DOHH2 (cell line): ENCODE measurements around the gene SLC25A11.
"Not testable (repeated sequence)": the region's sequence is repeated elsewhere in the genome, so short reads cannot be mapped to it uniquely, and the experiment has no call there.

Experiments
- H3F3A ChIP-seq: fragments of 200-600 bp; sonication (generic), shearing (Covaris generic); 2 replicates; pipeline ENCODE4 v1.6.0; 2016; ENCODE audit warnings: antibody characterized with exemption, mild to moderate bottlenecking; ENCODE audit not compliant: control insufficient read depth, insufficient read depth
- H3K27ac ChIP-seq: fragments of 200-600 bp; sonication (generic); 2 replicates; pipeline ENCODE4 v1.5.1; 2014; ENCODE audit warnings: low read depth, mild to moderate bottlenecking, low read length, moderate library complexity
- H3K27me3 ChIP-seq: fragments of 200-600 bp; sonication (generic); 2 replicates; pipeline ENCODE4 v1.6.1; 2014; ENCODE audit warnings: mild to moderate bottlenecking, low read length, mixed read lengths; ENCODE audit not compliant: control insufficient read depth
- H3K36me3 ChIP-seq: fragments of 200-600 bp; sonication (generic); 2 replicates; pipeline ENCODE4 v1.6.1; 2014; ENCODE audit warnings: mild to moderate bottlenecking, low read length, moderate library complexity, mixed read lengths; ENCODE audit not compliant: control insufficient read depth
- H3K4me1 ChIP-seq: fragments of 200-600 bp; sonication (generic); 2 replicates; pipeline ENCODE4 v1.6.1; 2014; ENCODE audit warnings: mild to moderate bottlenecking, low read length, mixed read lengths; ENCODE audit not compliant: control insufficient read depth
- H3K4me2 ChIP-seq: fragments of 200-600 bp; sonication (generic); 2 replicates; pipeline ENCODE4 v1.6.0; 2014; ENCODE audit warnings: mild to moderate bottlenecking, low read length, moderate library complexity
- H3K4me3 ChIP-seq: fragments of 200-600 bp; sonication (generic); 2 replicates; pipeline ENCODE4 v1.5.1; 2014; ENCODE audit warnings: mild to moderate bottlenecking, low read length, mixed read lengths
- H3K79me2 ChIP-seq: fragments of 200-600 bp; sonication (generic); 2 replicates; pipeline ENCODE4 v1.6.1; 2014; ENCODE audit warnings: mild to moderate bottlenecking, low read length, mixed read lengths; ENCODE audit not compliant: control insufficient read depth
- H3K9me2 ChIP-seq: fragments of 200-600 bp; sonication (generic); replicated peaks from 2 replicates; pipeline ENCODE4 v1.6.1; 2014; ENCODE audit warnings: mild to moderate bottlenecking, low read length, mixed read lengths; ENCODE audit not compliant: control insufficient read depth
- H3K9me3 ChIP-seq: fragments of 200-600 bp; sonication (generic); 2 replicates; pipeline ENCODE4 v1.6.1; 2014; ENCODE audit warnings: antibody characterized with exemption, low read length, mixed read lengths; ENCODE audit not compliant: control insufficient read depth, insufficient read depth
- H4K20me1 ChIP-seq: fragments of 200-600 bp; sonication (generic); 2 replicates; pipeline ENCODE4 v1.6.0; 2014; ENCODE audit warnings: low read depth, mild to moderate bottlenecking, antibody characterized with exemption, low read length, moderate library complexity; ENCODE audit not compliant: control insufficient read depth, insufficient read depth
- EZH2phosphoT487 ChIP-seq: fragments of 200-600 bp; sonication (generic); IDR thresholded peaks from 2 replicates; pipeline ENCODE4 v1.6.1; 2017; ENCODE audit warnings: borderline replicate concordance, mild to moderate bottlenecking, antibody characterized with exemption, low read length, moderate library complexity, mixed read lengths
- TF ChIP-seq, protein P1 (sequence below): fragments of 200-600 bp; sonication (generic); IDR thresholded peaks from one replicate; pipeline ENCODE4 v1.5.1; 2014; ENCODE audit warnings: antibody characterized with exemption, mild to moderate bottlenecking, low read depth, low read length; ENCODE audit not compliant: poor library complexity, severe bottlenecking

The SLC25A11 gene

DNA sequence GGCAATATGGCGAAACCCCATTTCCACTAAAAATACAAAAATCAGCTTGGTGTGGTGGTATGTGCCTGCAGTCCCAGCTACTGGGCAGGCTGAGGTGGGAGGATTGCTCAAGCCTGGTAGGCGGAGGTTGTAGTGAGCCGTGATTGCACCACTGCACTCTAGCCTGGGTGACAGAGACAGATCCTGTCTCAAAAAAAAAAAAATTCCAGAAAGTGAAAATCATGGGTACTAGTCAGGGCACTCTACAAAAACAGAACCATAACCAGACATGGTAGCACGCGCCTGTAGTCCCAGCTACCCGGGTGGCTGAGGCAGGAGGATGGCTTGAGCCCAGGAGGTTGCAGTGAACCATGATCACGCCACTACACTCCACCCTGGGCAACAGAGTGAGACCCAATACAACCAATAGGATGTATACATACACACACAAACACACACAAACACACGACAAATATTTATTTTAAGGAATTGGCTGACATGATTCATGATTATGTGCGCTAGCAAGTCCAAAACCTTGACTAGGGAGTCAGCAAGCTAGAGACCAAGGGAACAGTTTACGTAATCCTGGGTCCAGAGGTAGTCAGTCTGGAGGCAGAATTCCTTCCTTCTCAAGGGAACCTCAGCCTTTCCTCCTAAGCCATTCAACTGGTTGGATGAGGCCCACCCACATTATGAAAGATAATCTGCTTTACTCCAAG is 19.3 kb downstream of the SLC25A11 start:
- H3K27ac ChIP-seq = no peak overlapping the region
- H4K20me1 ChIP-seq = no peaks in the 10 kb centered on the region
- H3K79me2 ChIP-seq = no peaks in the 10 kb centered on the region
- no peaks in the 10 kb centered on the region for H3K9me2 ChIP-seq
- no peaks in the 10 kb centered on the region for H3K36me3 ChIP-seq
- H3K27me3 ChIP-seq = no peaks in the 10 kb centered on the region
- no peaks in the 10 kb centered on the region for H3F3A ChIP-seq
- no peak overlapping the region for H3K4me2 ChIP-seq
- no peak overlapping the region for H3K4me3 ChIP-seq
- TF ChIP-seq, protein P1, sequence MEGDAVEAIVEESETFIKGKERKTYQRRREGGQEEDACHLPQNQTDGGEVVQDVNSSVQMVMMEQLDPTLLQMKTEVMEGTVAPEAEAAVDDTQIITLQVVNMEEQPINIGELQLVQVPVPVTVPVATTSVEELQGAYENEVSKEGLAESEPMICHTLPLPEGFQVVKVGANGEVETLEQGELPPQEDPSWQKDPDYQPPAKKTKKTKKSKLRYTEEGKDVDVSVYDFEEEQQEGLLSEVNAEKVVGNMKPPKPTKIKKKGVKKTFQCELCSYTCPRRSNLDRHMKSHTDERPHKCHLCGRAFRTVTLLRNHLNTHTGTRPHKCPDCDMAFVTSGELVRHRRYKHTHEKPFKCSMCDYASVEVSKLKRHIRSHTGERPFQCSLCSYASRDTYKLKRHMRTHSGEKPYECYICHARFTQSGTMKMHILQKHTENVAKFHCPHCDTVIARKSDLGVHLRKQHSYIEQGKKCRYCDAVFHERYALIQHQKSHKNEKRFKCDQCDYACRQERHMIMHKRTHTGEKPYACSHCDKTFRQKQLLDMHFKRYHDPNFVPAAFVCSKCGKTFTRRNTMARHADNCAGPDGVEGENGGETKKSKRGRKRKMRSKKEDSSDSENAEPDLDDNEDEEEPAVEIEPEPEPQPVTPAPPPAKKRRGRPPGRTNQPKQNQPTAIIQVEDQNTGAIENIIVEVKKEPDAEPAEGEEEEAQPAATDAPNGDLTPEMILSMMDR = no peak
- no peak for TF ChIP-seq EZH2phosphoT487
- H3K4me1 ChIP-seq = no peaks in the 10 kb centered on the region
- no peaks in the 10 kb centered on the region for H3K9me3 ChIP-seq

DNA sequence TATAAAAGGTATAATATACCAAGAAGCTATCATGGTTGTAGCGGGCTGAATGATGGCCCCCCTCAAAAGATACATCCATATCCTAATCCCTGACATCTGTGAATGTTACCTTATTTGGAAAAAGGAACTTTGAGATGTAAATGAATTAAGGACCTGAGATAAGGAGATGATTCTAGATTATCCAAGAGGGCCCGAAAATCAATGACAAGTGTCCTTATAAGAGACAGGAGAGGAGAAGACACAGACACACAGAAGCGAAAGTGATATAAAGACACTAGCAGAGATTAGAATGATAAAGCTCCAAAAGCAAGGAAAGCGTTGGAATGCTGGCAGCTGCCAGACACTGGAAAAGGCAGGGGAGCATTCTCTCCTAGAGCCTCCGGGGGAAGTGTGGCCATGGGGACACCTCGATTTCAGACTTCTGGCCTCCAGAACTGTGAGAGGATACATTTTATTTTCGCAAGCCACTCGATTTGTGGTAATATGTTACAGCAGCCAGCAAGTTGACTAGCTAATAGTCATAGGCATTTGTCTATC is 20.3 kb downstream of the SLC25A11 start:
- no peaks in the 10 kb centered on the region for H3K9me2 ChIP-seq
- no peaks in the 10 kb centered on the region for H3K27me3 ChIP-seq
- no peaks in the 10 kb centered on the region for H3F3A ChIP-seq
- no peak overlapping the region for H3K4me3 ChIP-seq
- no peak overlapping the region for H3K4me2 ChIP-seq
- TF ChIP-seq, protein P1 = no peak
- TF ChIP-seq EZH2phosphoT487 = no peak
- H3K36me3 ChIP-seq = no peaks in the 10 kb centered on the region
- H3K79me2 ChIP-seq = no peaks in the 10 kb centered on the region
- no peaks in the 10 kb centered on the region for H3K4me1 ChIP-seq
- no peak overlapping the region for H3K27ac ChIP-seq
- H4K20me1 ChIP-seq = no peaks in the 10 kb centered on the region
- no peaks in the 10 kb centered on the region for H3K9me3 ChIP-seq

DNA sequence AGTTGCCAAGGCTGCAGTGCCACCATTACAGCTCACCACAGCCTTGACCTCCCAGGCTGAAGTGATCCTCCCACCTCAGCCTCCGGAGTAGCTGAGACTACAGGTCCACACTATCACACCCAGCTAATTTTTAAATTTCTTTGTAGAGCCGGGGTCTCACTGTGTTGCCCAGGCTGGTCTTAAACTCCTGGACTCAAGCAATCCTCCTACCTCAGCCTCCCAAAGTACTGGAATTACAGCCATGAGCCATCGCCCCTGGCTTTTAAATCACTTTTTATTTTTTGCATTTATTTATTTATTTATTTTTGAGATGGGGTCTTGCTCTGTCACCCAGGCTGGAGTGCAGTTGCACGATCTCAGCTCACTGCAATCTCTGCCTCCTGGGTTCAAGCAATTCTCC is 25.3 kb downstream of the SLC25A11 start:
- not testable (repeated sequence) for H3K9me3 ChIP-seq, H3K79me2 ChIP-seq, H3K9me2 ChIP-seq, H3K4me2 ChIP-seq, H4K20me1 ChIP-seq, H3K27me3 ChIP-seq, H3K27ac ChIP-seq, H3K4me3 ChIP-seq, H3F3A ChIP-seq, H3K4me1 ChIP-seq, H3K36me3 ChIP-seq

DNA sequence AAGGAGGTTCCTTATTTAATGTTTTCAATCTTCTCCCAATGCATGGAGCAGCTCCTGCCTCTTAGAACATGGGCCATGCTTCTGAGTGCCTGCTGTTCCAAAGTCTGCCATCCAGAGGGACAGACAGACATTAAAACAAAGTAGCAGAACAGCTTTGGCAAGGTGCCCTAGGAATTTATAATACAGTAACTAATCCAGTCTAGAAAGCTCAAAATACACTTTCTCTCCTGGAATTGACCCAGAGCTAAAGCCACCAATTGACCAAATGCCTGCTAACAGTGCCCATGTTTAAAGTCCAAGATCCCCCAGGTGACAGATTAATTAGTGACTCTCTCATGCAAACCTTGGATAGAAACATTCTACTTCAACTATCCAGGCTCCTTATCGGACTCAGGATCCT is 25.9 kb downstream of the SLC25A11 start:
- no peaks in the 10 kb centered on the region for H3K36me3 ChIP-seq
- H3K4me1 ChIP-seq = peaks cover 6% of the 10 kb centered on the region
- no peaks in the 10 kb centered on the region for H3K27me3 ChIP-seq
- H3K79me2 ChIP-seq = no peaks in the 10 kb centered on the region
- no peaks in the 10 kb centered on the region for H3K9me2 ChIP-seq
- H3K4me3 ChIP-seq = no peak overlapping the region
- no peaks in the 10 kb centered on the region for H4K20me1 ChIP-seq
- no peak overlapping the region for H3K4me2 ChIP-seq
- H3F3A ChIP-seq = no peaks in the 10 kb centered on the region
- H3K9me3 ChIP-seq = no peaks in the 10 kb centered on the region
- no peak overlapping the region for H3K27ac ChIP-seq
- no peak for TF ChIP-seq EZH2phosphoT487
- TF ChIP-seq, protein P1 = no peak
